ENCODE results near the gene STAC. TPM values are rescaled to one million over a fixed set of nuclear protein-coding genes. Genes with fewer than 3 reads are reported as not detected.

The STAC gene
- total and polyA plus RNA-seq, 2 donors from 2014 or later: 3.2 to 6.2 TPM

DNA sequence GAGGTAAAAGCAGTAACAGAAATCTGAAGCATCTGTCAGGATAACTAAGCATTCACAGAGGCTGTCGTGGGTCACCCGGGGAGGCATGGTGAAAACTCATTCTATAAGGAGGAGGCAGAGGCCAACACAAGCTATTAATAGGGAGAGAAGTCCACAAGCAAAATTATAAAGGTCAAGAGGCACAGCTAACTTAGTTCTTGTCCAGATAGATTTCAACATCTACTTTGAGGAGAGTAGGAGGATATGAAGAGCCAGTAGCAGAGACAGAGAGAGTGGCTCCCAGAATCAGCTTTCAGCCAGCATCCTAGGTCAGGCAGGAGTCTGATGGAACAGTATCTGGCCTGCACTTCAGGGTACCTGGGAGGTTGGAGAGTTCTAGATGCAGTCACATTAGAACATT is 95.3 kb downstream of the STAC start:
- Histone ChIP-seq H3K27me3 (ENCODE audit: control insufficient read depth, insufficient read depth, low read length) (no peaks in the 10 kb centered on the region), H3K9ac (ENCODE audit: low read length in 3 of 3) (no peak overlapping the region), H3K36me3 (ENCODE audit: control insufficient read depth in 2 of 3, insufficient read depth in 3 of 3, low read length in 3 of 3) (no peaks in the 10 kb centered on the region), H3K4me1 (ENCODE audit: control insufficient read depth in 2 of 3, insufficient read depth in 2 of 3, low read depth in 1 of 3, low read length in 3 of 3) (peaks cover 0 to 8% (median 0%) of the 10 kb centered on the region in 3 donors), H3K9me3 (ENCODE audit: control insufficient read depth in 2 of 3, insufficient read depth in 1 of 3, low read length in 3 of 3) (no peaks in the 10 kb centered on the region), H3K4me3 (ENCODE audit: low read length in 3 of 3) (no peak overlapping the region), H3K27ac (ENCODE audit: low read depth in 2 of 2, low read length in 2 of 2) (no peak overlapping the region)
- FAIRE-seq (no peak), DNase-seq (no peak)
- TF ChIP-seq, protein P1, sequence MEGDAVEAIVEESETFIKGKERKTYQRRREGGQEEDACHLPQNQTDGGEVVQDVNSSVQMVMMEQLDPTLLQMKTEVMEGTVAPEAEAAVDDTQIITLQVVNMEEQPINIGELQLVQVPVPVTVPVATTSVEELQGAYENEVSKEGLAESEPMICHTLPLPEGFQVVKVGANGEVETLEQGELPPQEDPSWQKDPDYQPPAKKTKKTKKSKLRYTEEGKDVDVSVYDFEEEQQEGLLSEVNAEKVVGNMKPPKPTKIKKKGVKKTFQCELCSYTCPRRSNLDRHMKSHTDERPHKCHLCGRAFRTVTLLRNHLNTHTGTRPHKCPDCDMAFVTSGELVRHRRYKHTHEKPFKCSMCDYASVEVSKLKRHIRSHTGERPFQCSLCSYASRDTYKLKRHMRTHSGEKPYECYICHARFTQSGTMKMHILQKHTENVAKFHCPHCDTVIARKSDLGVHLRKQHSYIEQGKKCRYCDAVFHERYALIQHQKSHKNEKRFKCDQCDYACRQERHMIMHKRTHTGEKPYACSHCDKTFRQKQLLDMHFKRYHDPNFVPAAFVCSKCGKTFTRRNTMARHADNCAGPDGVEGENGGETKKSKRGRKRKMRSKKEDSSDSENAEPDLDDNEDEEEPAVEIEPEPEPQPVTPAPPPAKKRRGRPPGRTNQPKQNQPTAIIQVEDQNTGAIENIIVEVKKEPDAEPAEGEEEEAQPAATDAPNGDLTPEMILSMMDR (IDR thresholded peaks at IDR 0.05; ENCODE audit: borderline replicate concordance, extremely low read depth, insufficient read depth): no peak
- intact Hi-C loops (cut with DNase I): no loop called here

GRCh38 chr3:36476286-36476942 is 96.1 kb downstream of the STAC start:
- Histone ChIP-seq H3K27ac (ENCODE audit: low read depth in 2 of 2, low read length in 2 of 2) (no peak overlapping the region), H3K27me3 (ENCODE audit: control insufficient read depth, insufficient read depth, low read length) (no peaks in the 10 kb centered on the region), H3K9ac (ENCODE audit: low read length in 3 of 3) (no peak overlapping the region), H3K4me1 (ENCODE audit: control insufficient read depth in 2 of 3, insufficient read depth in 2 of 3, low read depth in 1 of 3, low read length in 3 of 3) (peaks cover 0 to 8% (median 0%) of the 10 kb centered on the region in 3 donors), H3K9me3 (ENCODE audit: control insufficient read depth in 2 of 3, insufficient read depth in 1 of 3, low read length in 3 of 3) (no peaks in the 10 kb centered on the region), H3K36me3 (ENCODE audit: control insufficient read depth in 2 of 3, insufficient read depth in 3 of 3, low read length in 3 of 3) (no peaks in the 10 kb centered on the region), H3K4me3 (ENCODE audit: low read length in 3 of 3) (no peak overlapping the region)
- no peak for FAIRE-seq
- TF ChIP-seq, protein P1 (IDR thresholded peaks at IDR 0.05; ENCODE audit: borderline replicate concordance, extremely low read depth, insufficient read depth): no peak
- DNase-seq: no peak
- intact Hi-C loops (cut with DNase I): no loop called here

GRCh38 chr3:36477655-36478054 is 97.4 kb downstream of the STAC start:
- Histone ChIP-seq H3K9ac (ENCODE audit: low read length in 3 of 3) (no peak overlapping the region), H3K4me1 (ENCODE audit: control insufficient read depth in 2 of 3, insufficient read depth in 2 of 3, low read depth in 1 of 3, low read length in 3 of 3) (peaks cover 0 to 8% (median 0%) of the 10 kb centered on the region in 3 donors), H3K27me3 (ENCODE audit: control insufficient read depth, insufficient read depth, low read length) (no peaks in the 10 kb centered on the region), H3K27ac (ENCODE audit: low read depth in 2 of 2, low read length in 2 of 2) (no peak overlapping the region), H3K9me3 (ENCODE audit: control insufficient read depth in 2 of 3, insufficient read depth in 1 of 3, low read length in 3 of 3) (no peaks in the 10 kb centered on the region), H3K4me3 (ENCODE audit: low read length in 3 of 3) (no peak overlapping the region), H3K36me3 (ENCODE audit: control insufficient read depth in 2 of 3, insufficient read depth in 3 of 3, low read length in 3 of 3) (no peaks in the 10 kb centered on the region)
- intact Hi-C loops (cut with DNase I): no loop called here
- FAIRE-seq: no peak
- TF ChIP-seq, protein P1 (IDR thresholded peaks at IDR 0.05; ENCODE audit: borderline replicate concordance, extremely low read depth, insufficient read depth): no peak
- no peak for DNase-seq
